MCF 10A (cell line): Measurements from ENCODE around the gene BRAT1. TPM values are rescaled to one million over a fixed set of nuclear protein-coding genes. Genes with fewer than 3 reads are reported as not detected.

ENCODE experiments used
- BruUV-seq: library from RNA; stranded (reverse); fragments of 400-500 nt; replicated peaks from 2 replicates; lab custom pipeline; 2021; lab: Mats Ljungman, UMichigan
- CTCF ChIA-PET: fragments of 300-600 bp; sonication (Branson Sonifier 250); formaldehyde crosslinking; extraction: SDS; loops from one replicate; lab custom pipeline; 2021; ENCODE audit warnings: antibody characterized with exemption, inconsistent platforms; lab: Yijun Ruan, JAX
- POLR2A ChIA-PET: fragments of 300-600, 350-650 bp; sonication (Branson Sonifier 250); formaldehyde crosslinking; extraction: SDS; loops from one replicate; lab custom pipeline; 2020; ENCODE audit warnings: antibody characterized with exemption, inconsistent platforms; lab: Yijun Ruan, JAX
- DNase-seq: peaks from one replicate; pipeline ENCODE4 v3.0.0-alpha.2; 2018; ENCODE audit not compliant: unreplicated experiment
- H3K27ac Mint-ChIP-seq: one replicate; pipeline ENCODE4 v1.8.0; 2022; ENCODE audit warnings: mild to moderate bottlenecking, low read depth, mixed read lengths; ENCODE audit not compliant: unreplicated experiment
- H3K27me3 Mint-ChIP-seq: one replicate; pipeline ENCODE4 v1.8.0; 2022; ENCODE audit warnings: mixed read lengths; ENCODE audit not compliant: insufficient read depth, unreplicated experiment
- H3K36me3 Mint-ChIP-seq: one replicate; pipeline ENCODE4 v1.8.0; 2022; ENCODE audit warnings: mild to moderate bottlenecking, moderate library complexity, mixed read lengths; ENCODE audit not compliant: insufficient read depth, unreplicated experiment
- H3K4me1 Mint-ChIP-seq: one replicate; pipeline ENCODE4 v1.8.0; 2022; ENCODE audit warnings: mixed read lengths; ENCODE audit not compliant: insufficient read depth, unreplicated experiment
- H3K4me3 Mint-ChIP-seq: one replicate; pipeline ENCODE4 v1.8.0; 2022; ENCODE audit warnings: mild to moderate bottlenecking, moderate library complexity, mixed read lengths; ENCODE audit not compliant: unreplicated experiment
- H3K9me3 Mint-ChIP-seq: one replicate; pipeline ENCODE4 v1.8.0; 2022; ENCODE audit warnings: mixed read lengths; ENCODE audit not compliant: unreplicated experiment
- CTCF ChIP-seq: fragments of 200-600 bp; IDR thresholded peaks from one replicate; pipeline ENCODE4 v1.8.0; 2022; ENCODE audit warnings: antibody characterized with exemption, mild to moderate bottlenecking; ENCODE audit not compliant: unreplicated experiment
- intact Hi-C: fragments of 100-400 bp; cut with micrococcal nuclease; formaldehyde crosslinking; loops from 2 replicates; pipeline ENCODE4 v1.14.1; 2022
- total RNA-seq: library from RNA; stranded (reverse); gene quantifications from 2 replicates; pipeline ENCODE4 v1.2.3, GENCODE V29; 2022

Gene BRAT1
- total RNA-seq, 1 experiment from 2014 or later: 18.0 TPM

GRCh38 chr7:2525658-2526630, 29.4 kb downstream of the BRAT1 start:
- peaks cover 5% of the 10 kb centered on the region for H3K36me3 Mint-ChIP-seq
- no peak overlapping the region for H3K27ac Mint-ChIP-seq
- intact Hi-C loops: no loop called here
- no peaks in the 10 kb centered on the region for H3K9me3 Mint-ChIP-seq
- H3K4me3 Mint-ChIP-seq: no peak overlapping the region
- TF ChIP-seq CTCF: no peak
- ChIA-PET CTCF (no interaction called here), POLR2A (interaction anchor here (0.6 kb wide), 1 partner anchor 983 kb away, joined by 4 read pairs; no protein-coding TSS in a partner anchor)
- no peak for DNase-seq
- no peaks in the 10 kb centered on the region for H3K27me3 Mint-ChIP-seq
- BruUV-seq: no TSS peak
- H3K4me1 Mint-ChIP-seq: peaks cover 38% of the 10 kb centered on the region

GRCh38 chr7:2524808-2525657, 30.3 kb downstream of the BRAT1 start:
- intact Hi-C loops: loop anchor here (5.0 kb wide), 1 partner anchor 32 kb away; the partner anchor contains the start of genes BRAT1 and IQCE
- CTCF ChIA-PET: no interaction called here
- POLR2A ChIA-PET: interaction anchor here (0.7 to 2.6 kb wide), 2 partner anchors 34 to 46 kb away, joined by 3 to 15 read pairs; partner anchors contain the start of gene IQCE

GRCh38 chr7:2523941-2524807, 31.1 kb downstream of the BRAT1 start:
- ChIA-PET POLR2A (interaction anchor here (0.7 to 2.6 kb wide), 4 partner anchors 16 to 45 kb away, joined by 3 to 15 read pairs (median 4); partner anchors contain the start of genes BRAT1 and IQCE), CTCF (interaction anchor here (0.9 kb wide), 1 partner anchor 35 kb away, joined by 3 read pairs; no protein-coding TSS in a partner anchor)
- intact Hi-C loops: loop anchor here (5.0 kb wide), 1 partner anchor 33 kb away; the partner anchor contains the start of genes BRAT1 and IQCE
- Mint-ChIP-seq H3K4me3 (peak overlapping the region; percentile 70), H3K27ac (peak overlapping the region; percentile 82), H3K9me3 (no peaks in the 10 kb centered on the region), H3K4me1 (peaks cover 27% of the 10 kb centered on the region), H3K36me3 (peaks cover 5% of the 10 kb centered on the region), H3K27me3 (no peaks in the 10 kb centered on the region)
- peak; percentile 75 for DNase-seq
- no peak for TF ChIP-seq CTCF
- BruUV-seq: no TSS peak

More at GRCh38 chr7:2524808-2525657, 30.3 kb downstream of the BRAT1 start:
- no peak for TF ChIP-seq CTCF
- H3K27me3 Mint-ChIP-seq: no peaks in the 10 kb centered on the region
- peaks cover 31% of the 10 kb centered on the region for H3K4me1 Mint-ChIP-seq
- no peaks in the 10 kb centered on the region for H3K9me3 Mint-ChIP-seq
- BruUV-seq: no TSS peak
- no peak overlapping the region for H3K27ac Mint-ChIP-seq
- no peak for DNase-seq
- no peak overlapping the region for H3K4me3 Mint-ChIP-seq
- H3K36me3 Mint-ChIP-seq: peaks cover 5% of the 10 kb centered on the region
